Kidney epithelial cell (primary cell): ENCODE results near the gene STXBP5L. TPM values are rescaled to one million over a fixed set of nuclear protein-coding genes. Genes with fewer than 3 reads are reported as not detected.

ENCODE experiments used
- DNase-seq: peaks from one replicate; pipeline ENCODE4 v3.0.0-alpha.2; 2010; ENCODE audit warnings: low read depth
- H3K27me3 ChIP-seq: 2 replicates; pipeline ENCODE4 v1.6.0; 2011; ENCODE audit warnings: low read length; ENCODE audit not compliant: control insufficient read depth, insufficient read depth
- H3K36me3 ChIP-seq: 2 replicates; pipeline ENCODE4 v1.5.1; 2011; ENCODE audit warnings: low read length; ENCODE audit not compliant: control insufficient read depth, insufficient read depth
- H3K4me3 ChIP-seq: 2 replicates; pipeline ENCODE4 v1.5.1; 2011; ENCODE audit warnings: low read depth, mild to moderate bottlenecking, control low read depth, low read length
- CTCF ChIP-seq: IDR thresholded peaks from 2 replicates; pipeline ENCODE4 v1.5.1; 2011; ENCODE audit warnings: mild to moderate bottlenecking, moderate library complexity, low read length, control low read depth, inconsistent platforms; ENCODE audit not compliant: insufficient read depth, poor library complexity, severe bottlenecking
- total RNA-seq: library from RNA; depleted of rRNA; stranded (reverse); fragments of >200 nt; gene quantifications from 2 replicates; pipeline ENCODE4 v1.2.3, GENCODE V29; 2015

The STXBP5L gene
- total RNA-seq, 1 donor from 2014 or later = 0.13 TPM

- Histone ChIP-seq H3K36me3 (no peaks in the 10 kb centered on the region), H3K4me3 (no peak overlapping the region)
- DNase-seq = no peak
Measured at GRCh38 chr3:121411523-121411922, 503.5 kb downstream of the STXBP5L start.

GRCh38 chr3:121414924-121415323 lies 506.9 kb downstream of the STXBP5L start:
- H3K36me3 ChIP-seq = no peaks in the 10 kb centered on the region
- DNase-seq = no peak
- H3K27me3 ChIP-seq = no peaks in the 10 kb centered on the region
- H3K4me3 ChIP-seq = no peak overlapping the region
- TF ChIP-seq CTCF = no peak

More at GRCh38 chr3:121411523-121411922, 503.5 kb downstream of the STXBP5L start:
- no peak for TF ChIP-seq CTCF
- H3K27me3 ChIP-seq = no peaks in the 10 kb centered on the region

GRCh38 chr3:121418182-121418581 lies 510.2 kb downstream of the STXBP5L start:
- Histone ChIP-seq H3K36me3 (no peaks in the 10 kb centered on the region), H3K4me3 (no peak overlapping the region), H3K27me3 (no peaks in the 10 kb centered on the region)
- DNase-seq = no peak
- TF ChIP-seq CTCF = no peak

- TF ChIP-seq CTCF = no peak
- Histone ChIP-seq H3K4me3 (no peak overlapping the region), H3K27me3 (no peaks in the 10 kb centered on the region), H3K36me3 (no peaks in the 10 kb centered on the region)
- DNase-seq = no peak
Measured at GRCh38 chr3:121424549-121424948, 516.5 kb downstream of the STXBP5L start.

- DNase-seq = no peak
- no peak for TF ChIP-seq CTCF
- Histone ChIP-seq H3K4me3 (no peak overlapping the region), H3K36me3 (no peaks in the 10 kb centered on the region), H3K27me3 (no peaks in the 10 kb centered on the region)
Measured at GRCh38 chr3:121430664-121431215, 522.7 kb downstream of the STXBP5L start.
